Transverse colon (tissue), 4 donors: Measurements from ENCODE around the gene ST3GAL3.

Source experiments
- EP300 ChIP-seq: sonication (generic); formaldehyde crosslinking; IDR thresholded peaks from one replicate; pipeline ENCODE4 v1.6.1; 2017; ENCODE audit warnings: antibody characterized with exemption, low read depth
- POLR2A ChIP-seq: fragments of 450-650 bp; IDR thresholded peaks from one replicate; pipeline ENCODE4 v1.6.1; 2016; ENCODE audit warnings: antibody characterized with exemption, mild to moderate bottlenecking, moderate library complexity
- POLR2AphosphoS5 ChIP-seq, 3 donors: sonication (generic); formaldehyde crosslinking; IDR thresholded peaks; one replicate each; pipeline ENCODE4 v1.6.1; 2016; ENCODE audit warnings: antibody characterized with exemption in 3 of 3
- TF ChIP-seq, protein P1 (sequence below), 5 experiments: fragments of 200-600 bp in 3 of 5; fragments of 450-650 bp in 2 of 5; sonication (generic) in 3 of 5; IDR thresholded peaks; 1 replicate in 2 of 5; 2 replicates in 3 of 5; pipeline ENCODE4 v1.5.1; 2016 to 2017; ENCODE audit warnings: antibody characterized with exemption in 5 of 5, inconsistent platforms in 3 of 5, mild to moderate bottlenecking in 2 of 5, moderate library complexity in 1 of 5

- TF ChIP-seq, protein P1, sequence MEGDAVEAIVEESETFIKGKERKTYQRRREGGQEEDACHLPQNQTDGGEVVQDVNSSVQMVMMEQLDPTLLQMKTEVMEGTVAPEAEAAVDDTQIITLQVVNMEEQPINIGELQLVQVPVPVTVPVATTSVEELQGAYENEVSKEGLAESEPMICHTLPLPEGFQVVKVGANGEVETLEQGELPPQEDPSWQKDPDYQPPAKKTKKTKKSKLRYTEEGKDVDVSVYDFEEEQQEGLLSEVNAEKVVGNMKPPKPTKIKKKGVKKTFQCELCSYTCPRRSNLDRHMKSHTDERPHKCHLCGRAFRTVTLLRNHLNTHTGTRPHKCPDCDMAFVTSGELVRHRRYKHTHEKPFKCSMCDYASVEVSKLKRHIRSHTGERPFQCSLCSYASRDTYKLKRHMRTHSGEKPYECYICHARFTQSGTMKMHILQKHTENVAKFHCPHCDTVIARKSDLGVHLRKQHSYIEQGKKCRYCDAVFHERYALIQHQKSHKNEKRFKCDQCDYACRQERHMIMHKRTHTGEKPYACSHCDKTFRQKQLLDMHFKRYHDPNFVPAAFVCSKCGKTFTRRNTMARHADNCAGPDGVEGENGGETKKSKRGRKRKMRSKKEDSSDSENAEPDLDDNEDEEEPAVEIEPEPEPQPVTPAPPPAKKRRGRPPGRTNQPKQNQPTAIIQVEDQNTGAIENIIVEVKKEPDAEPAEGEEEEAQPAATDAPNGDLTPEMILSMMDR (IDR thresholded peaks at IDR 0.05): no peak
- TF ChIP-seq POLR2A (no peak), EP300 (no peak), POLR2AphosphoS5 (IDR thresholded peaks at IDR 0.05) (peak in 1 of 3 donors; percentile 31)
Observed at GRCh38 chr1:43844114-43844513, 136.8 kb downstream of the ST3GAL3 start.
